Measurements from ENCODE around the gene SRSF7.

SRSF7 gene

GRCh38 chr2:38754049-38754448 is 2.9 kb upstream of the SRSF7 start:
- DNase-seq (ENCODE audit: low spot score): no peak

- peak; percentile 29 for DNase-seq (ENCODE audit: low spot score)
These were observed 642 bp upstream of the SRSF7 start for GRCh38 chr2:38751596-38752410.

GRCh38 chr2:38750011-38750890 is 910 bp downstream of the SRSF7 start:
- DNase-seq (ENCODE audit: low spot score): peak; percentile 57

GRCh38 chr2:38748943-38749804 is 2.0 kb downstream of the SRSF7 start:
- no peak for DNase-seq (ENCODE audit: low spot score)

GRCh38 chr2:38748391-38748790 is 2.8 kb downstream of the SRSF7 start:
- DNase-seq (ENCODE audit: low spot score): no peak

- no peak for DNase-seq (ENCODE audit: low spot score)
These were observed 3.3 kb downstream of the SRSF7 start for GRCh38 chr2:38747819-38748218.

- DNase-seq (ENCODE audit: low spot score): no peak
These were observed 4.1 kb downstream of the SRSF7 start for GRCh38 chr2:38747007-38747424.

- no peak for DNase-seq (ENCODE audit: low spot score)
These were observed 5.9 kb downstream of the SRSF7 start for GRCh38 chr2:38745267-38745666.

- DNase-seq (ENCODE audit: low spot score): no peak
These were observed 6.8 kb downstream of the SRSF7 start for GRCh38 chr2:38744399-38744780.

- DNase-seq (ENCODE audit: low spot score): no peak
These were observed 7.3 kb downstream of the SRSF7 start for GRCh38 chr2:38743672-38744398.

GRCh38 chr2:38742797-38743559 is 8.2 kb downstream of the SRSF7 start:
- DNase-seq (ENCODE audit: low spot score): no peak

GRCh38 chr2:38740851-38741731 is 10.1 kb downstream of the SRSF7 start:
- peak; percentile 22 for DNase-seq (ENCODE audit: low spot score)

GRCh38 chr2:38739524-38739923 is 11.6 kb downstream of the SRSF7 start:
- no peak for DNase-seq (ENCODE audit: low spot score)

- DNase-seq (ENCODE audit: low spot score): no peak
These were observed 13.2 kb downstream of the SRSF7 start for GRCh38 chr2:38737925-38738324.

- DNase-seq (ENCODE audit: low spot score): peak; percentile 41
These were observed 14.0 kb downstream of the SRSF7 start for GRCh38 chr2:38737000-38737698.

GRCh38 chr2:38735999-38736320 is 15.2 kb downstream of the SRSF7 start:
- DNase-seq (ENCODE audit: low spot score): no peak

GRCh38 chr2:38734299-38735058 is 16.7 kb downstream of the SRSF7 start:
- no peak for DNase-seq (ENCODE audit: low spot score)

- no peak for DNase-seq (ENCODE audit: low spot score)
These were observed 17.7 kb downstream of the SRSF7 start for GRCh38 chr2:38733300-38733971.
